HUES48 (cell line): Measurements from ENCODE around the gene SCAF1.

Source experiments
- H3K27ac ChIP-seq: one replicate; pipeline ENCODE4 v1.7.0; 2013; ENCODE audit warnings: low read depth, low read length, inconsistent platforms
- H3K27me3 ChIP-seq: 2 replicates; pipeline ENCODE4 v1.6.1; 2013; ENCODE audit warnings: mild to moderate bottlenecking, low read length; ENCODE audit not compliant: control insufficient read depth, insufficient read depth
- H3K36me3 ChIP-seq: 2 replicates; pipeline ENCODE4 v1.6.1; 2013; ENCODE audit warnings: low read length; ENCODE audit not compliant: control insufficient read depth, insufficient read depth
- H3K4me1 ChIP-seq: 2 replicates; pipeline ENCODE4 v1.6.1; 2013; ENCODE audit warnings: mild to moderate bottlenecking, low read length; ENCODE audit not compliant: control insufficient read depth, insufficient read depth
- H3K4me3 ChIP-seq: 2 replicates; pipeline ENCODE4 v1.5.1; 2013; ENCODE audit warnings: mild to moderate bottlenecking, low read depth, low read length
- H3K9ac ChIP-seq: 2 replicates; pipeline ENCODE4 v1.6.1; 2013; ENCODE audit warnings: mild to moderate bottlenecking, low read depth, low read length, moderate library complexity
- H3K9me3 ChIP-seq: 2 replicates; pipeline ENCODE4 v1.6.1; 2013; ENCODE audit warnings: low read length; ENCODE audit not compliant: control insufficient read depth, insufficient read depth

SCAF1 gene

DNA sequence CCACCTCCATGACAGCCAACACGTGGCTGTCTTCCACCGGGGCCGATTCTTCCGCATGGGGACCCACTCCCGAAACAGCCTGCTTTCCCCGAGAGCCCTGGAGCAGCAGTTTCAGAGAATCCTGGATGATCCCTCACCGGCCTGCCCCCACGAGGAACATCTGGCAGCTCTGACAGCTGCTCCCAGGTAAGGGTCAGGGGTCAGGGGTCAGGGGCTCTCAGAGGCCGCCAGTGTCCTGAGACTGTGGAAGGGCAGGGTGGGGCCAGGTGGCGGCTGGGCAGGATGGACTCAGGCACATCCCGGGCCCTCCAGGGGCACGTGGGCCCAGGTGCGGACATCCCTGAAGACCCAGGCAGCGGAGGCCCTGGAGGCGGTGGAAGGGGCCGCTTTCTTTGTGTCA lies 63.9 kb downstream of the SCAF1 start:
- Histone ChIP-seq H3K27me3 (no peaks in the 10 kb centered on the region), H3K4me1 (no peaks in the 10 kb centered on the region), H3K9me3 (no peaks in the 10 kb centered on the region), H3K27ac (no peak overlapping the region), H3K4me3 (no peak overlapping the region), H3K36me3 (0 out of 2 replicates have a peak, but pooled peaks cover 6% of the 10 kb centered on the region), H3K9ac (no peak overlapping the region)
